Stimulated activated CD4-positive, alpha-beta T cell treated with anti-CD3 and anti-CD28 coated beads, Interleukin-15, amount 100 ng/mL, for 24 hours (primary cell): ENCODE results near the gene LRRC4C.

Experiments
- DNase-seq: peaks from one replicate; pipeline ENCODE4 v3.0.0-alpha.2; 2020

The LRRC4C gene

DNA sequence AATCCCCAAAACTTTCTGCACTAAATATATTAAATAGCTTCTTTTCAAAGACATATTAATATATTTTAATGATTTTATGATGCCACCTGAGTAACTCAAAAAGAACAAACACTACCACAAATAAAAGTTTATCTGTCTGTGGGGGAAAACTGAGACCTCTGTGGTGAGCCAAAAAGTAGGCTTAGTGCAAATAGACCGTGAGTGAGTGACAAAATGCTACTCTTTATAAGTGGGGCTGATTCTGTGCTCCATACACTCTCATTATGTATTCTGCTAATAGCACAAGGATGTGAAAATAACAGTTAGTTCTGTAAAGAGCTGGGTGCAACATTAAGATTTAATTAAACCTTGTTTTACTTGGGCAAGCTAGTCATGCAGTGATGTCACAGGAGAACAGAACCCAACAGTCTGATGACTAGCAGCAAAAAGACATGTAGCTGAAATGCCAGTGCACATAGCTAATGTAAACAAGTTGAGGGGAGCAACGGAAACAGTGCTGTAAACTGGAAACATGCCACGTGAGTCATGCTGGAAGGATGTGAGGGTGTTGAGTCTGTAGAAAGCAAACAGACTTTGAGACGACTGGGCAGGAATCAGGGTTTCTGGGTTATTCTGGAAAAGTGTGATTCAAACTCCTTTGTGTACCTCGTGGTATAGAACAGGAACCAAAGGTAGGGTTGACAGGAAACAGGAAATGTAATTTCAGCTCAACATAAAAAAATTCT lies 1130.4 kb downstream of the LRRC4C start:
- DNase-seq = no peak

GRCh38 chr11:40323241-40323640 lies 1136.2 kb downstream of the LRRC4C start:
- no peak for DNase-seq

DNA sequence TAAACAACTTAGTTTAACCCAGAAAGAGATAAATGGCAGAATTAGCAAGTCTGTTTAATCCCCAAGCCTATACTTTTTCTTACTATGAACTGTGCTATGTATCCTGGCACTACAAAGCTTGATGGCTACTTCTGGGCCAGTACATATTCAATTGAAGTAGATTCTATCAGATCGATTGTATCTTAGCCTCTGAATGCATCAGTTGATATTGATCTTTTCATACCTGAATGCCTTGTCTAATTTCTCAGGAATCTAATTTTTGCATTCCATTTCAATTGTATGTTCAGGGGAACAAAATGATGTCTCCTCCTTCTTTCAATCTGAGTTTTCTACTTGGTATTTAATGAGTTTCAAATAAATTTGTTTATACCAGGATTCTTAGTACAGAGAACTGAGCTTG lies 1137.9 kb downstream of the LRRC4C start:
- no peak for DNase-seq

DNA sequence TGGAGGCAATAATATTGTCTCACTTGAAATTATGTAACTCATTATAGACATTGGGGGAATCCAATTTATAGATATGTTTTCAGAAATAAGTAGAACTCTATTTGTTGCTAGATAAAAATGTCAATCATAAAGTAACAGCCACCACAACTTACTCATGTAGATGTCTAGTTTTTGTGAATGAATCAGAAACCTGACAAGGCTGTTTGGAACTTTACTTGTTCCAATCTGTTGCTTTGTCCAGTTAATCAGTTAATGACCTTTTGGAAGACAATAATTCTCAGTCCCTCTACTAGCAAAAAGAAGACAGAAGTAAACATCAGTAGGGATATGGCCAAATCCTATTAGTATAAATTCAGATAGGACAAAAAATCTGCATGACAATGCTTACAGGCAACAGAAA lies 1143.3 kb downstream of the LRRC4C start:
- DNase-seq = no peak

DNA sequence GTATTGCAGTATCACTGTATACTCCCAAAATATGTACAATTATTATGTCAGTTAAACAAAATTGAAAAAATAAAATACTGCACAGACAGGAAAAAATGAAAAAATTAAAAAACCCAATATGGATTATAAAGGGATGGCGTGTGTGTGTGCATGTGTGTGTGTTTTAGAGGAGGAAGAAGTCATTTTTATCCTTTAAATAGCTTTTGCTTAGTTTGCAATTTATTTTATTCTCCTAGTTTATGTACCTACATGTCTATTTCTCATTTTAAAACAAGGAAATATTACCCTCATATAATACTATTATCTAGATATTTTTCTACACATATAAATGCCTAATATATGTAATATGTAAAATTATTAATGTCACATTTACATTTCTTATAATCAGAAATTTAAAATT lies 1144.3 kb downstream of the LRRC4C start:
- no peak for DNase-seq

DNA sequence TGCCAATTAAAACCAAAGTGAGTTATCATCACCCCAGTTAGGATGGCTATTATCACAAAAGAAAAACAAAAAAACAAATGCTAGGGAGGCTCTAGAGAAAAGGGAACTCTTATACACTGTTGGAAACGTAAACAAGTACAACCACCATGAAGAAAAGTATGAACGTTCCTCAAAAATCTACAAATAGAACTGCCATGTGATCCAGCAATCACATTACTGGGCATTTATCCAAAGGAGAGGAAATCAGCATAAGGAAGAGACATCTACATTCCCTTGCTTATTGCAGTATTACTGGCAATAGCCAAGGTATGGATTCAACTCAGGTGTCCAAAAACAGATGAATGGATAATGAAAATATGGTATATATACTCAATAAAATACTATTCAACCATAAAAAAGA lies 1145.1 kb downstream of the LRRC4C start:
- no peak for DNase-seq

- peak; percentile 1 for DNase-seq
These were observed 1152.4 kb downstream of the LRRC4C start for GRCh38 chr11:40306938-40307548.

- DNase-seq = no peak
These were observed 1156.8 kb downstream of the LRRC4C start for GRCh38 chr11:40302669-40303068.

- no peak for DNase-seq
These were observed 1164.0 kb downstream of the LRRC4C start for GRCh38 chr11:40295466-40295865.

DNA sequence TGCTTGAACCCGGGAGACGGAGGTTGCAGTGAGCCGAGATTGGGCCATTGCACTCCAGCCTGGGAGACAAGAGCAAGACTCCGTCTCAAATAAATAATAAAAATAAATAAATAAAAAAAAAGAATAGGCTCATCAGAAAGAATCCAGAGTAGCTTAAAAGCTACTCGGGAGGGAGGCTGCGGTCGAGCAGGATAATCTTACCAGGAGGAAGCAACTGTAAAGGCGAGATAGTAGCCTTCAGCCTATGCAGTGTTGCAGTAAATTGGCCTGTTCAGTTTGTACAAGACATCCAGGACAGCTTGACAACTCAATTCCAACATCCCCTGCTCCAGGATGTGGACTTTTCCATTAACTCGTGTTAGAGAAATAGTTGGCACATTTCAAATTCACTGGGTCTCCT lies 1164.7 kb downstream of the LRRC4C start:
- DNase-seq = no peak

DNA sequence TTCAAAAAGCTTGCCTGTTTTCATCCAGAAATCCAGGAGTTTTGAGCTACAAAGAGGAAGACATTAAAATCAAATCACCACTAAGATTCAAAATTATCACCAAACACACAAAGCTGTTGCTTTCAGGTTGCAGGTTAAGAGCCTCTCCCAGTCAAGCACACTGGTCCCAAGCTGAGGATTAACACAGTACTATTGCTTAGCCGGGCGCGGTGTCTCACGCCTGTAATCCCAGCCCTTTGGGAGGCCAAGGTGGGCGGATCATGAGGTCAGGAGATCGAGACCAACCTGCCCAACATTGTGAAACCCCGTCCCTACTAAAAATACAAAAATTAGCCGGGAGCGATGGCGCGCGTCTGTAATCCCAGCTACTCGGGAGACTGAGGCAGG lies 1165.1 kb downstream of the LRRC4C start:
- no peak for DNase-seq

GRCh38 chr11:40293655-40294348 lies 1165.7 kb downstream of the LRRC4C start:
- peak; percentile 43 for DNase-seq

GRCh38 chr11:40292721-40293508 lies 1166.5 kb downstream of the LRRC4C start:
- no peak for DNase-seq

DNA sequence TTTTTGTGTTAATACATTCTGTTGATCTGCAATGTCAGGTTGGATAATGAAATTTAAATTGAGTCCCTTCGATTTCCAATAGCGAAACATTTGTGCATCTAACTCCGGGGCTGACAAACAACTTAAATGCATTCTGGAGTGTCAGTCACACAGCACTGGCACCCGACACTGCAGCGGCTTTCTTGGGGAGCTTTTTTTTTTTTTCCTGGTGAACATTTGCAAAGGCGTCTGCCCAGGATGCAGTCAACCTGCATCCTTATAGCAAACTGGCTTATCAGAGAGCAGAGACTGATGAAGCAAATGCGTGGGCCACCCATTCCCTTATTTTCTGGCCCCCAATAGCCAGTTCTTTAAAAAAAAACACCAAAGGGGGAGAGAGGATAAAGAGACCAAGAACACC lies 1167.7 kb downstream of the LRRC4C start:
- DNase-seq = no peak

GRCh38 chr11:40291329-40291728 lies 1168.1 kb downstream of the LRRC4C start:
- DNase-seq = no peak

DNA sequence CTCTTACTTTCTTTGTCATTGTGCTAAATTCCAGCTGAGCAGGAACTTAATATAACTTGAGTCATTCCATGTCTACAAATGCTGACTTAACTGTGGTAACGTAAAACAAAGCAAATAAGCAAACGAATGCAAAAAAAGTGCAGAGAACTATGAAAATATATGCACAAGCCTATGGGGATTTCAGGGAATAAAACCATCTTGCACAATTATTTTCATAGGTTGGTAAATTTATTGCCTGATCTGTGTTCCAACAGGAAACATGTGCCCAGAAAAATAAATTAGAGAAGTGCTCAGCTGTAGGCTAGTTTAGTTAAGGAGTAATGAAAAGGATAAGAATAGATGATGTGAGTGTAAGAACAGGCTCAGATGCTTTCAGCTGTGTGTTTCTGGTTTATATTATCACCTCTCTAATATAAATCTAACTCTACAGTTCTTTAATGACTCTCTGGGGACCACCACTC lies 1169.3 kb downstream of the LRRC4C start:
- DNase-seq = no peak

DNA sequence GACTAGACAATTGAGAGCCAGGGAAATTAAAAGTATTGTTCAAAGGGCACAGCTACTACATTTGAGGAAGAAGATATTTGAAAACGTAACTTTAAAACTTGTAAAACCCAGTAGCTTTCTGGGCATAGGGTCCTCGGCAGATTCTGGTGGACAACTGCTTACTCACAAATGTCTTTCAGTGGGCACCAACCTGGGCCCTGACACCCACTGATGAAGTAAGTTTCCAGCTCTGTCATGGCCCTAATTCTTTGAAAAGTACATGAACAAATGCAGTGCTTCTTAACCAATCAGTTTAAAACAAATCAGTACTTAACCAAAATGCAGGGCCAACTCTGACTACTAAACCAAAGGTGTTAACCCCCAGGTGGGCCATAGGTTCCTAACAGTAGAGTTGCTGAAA lies 1170.1 kb downstream of the LRRC4C start:
- DNase-seq = no peak

GRCh38 chr11:40287916-40288803 lies 1171.3 kb downstream of the LRRC4C start:
- no peak for DNase-seq

DNA sequence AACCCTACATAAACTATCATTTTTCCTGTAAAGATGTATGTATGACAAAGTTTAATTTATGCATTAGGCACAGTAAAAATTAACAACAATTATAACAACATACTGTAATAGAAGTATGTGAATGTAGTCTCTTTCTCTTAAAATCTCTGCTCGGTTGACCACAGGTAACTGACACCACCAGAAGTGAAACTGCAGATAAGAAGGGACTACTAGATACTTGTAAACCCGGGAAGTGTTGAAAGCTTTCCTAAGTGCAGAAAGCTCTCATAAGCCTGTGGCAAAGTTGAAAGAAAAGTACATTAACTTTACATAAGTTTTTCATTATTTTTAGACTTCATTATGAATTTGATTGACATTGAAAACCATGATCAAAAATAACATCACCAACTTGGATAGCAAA lies 1173.3 kb downstream of the LRRC4C start:
- DNase-seq = no peak

DNA sequence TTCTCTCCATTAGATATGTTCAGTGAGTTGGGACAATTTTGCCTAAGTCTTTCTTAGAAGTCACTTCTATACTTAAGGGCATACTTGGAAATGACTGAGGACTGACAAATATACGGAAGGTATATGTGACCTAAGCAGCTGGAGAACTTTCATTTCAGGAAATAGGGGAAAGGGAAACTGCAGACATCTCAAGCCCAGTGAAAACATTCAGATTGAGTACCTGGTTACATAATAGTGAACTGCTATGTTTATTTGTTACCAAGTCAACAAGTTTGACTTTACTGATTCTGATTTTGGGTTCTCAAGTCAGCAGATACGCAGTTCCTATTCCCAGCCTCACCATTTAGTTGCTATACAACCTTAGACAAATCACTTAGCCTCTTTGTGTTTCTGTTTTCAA lies 1173.9 kb downstream of the LRRC4C start:
- no peak for DNase-seq

- no peak for DNase-seq
These were observed 1178.3 kb downstream of the LRRC4C start for GRCh38 chr11:40281052-40281580.
